Stimulated activated CD4-positive, alpha-beta T cell treated with anti-CD3 and anti-CD28 coated beads, Interleukin-4, amount 100 ng/mL, for 4 hours (primary cell): ENCODE measurements around the gene ZNF175.
A peak's percentile ranks its signal among the peaks of the same experiment; 100 is the strongest.

Source experiments
- DNase-seq, 2 experiments: peaks; one replicate each; pipeline ENCODE4 v3.0.0-alpha.2; 2020

ZNF175 gene

DNA sequence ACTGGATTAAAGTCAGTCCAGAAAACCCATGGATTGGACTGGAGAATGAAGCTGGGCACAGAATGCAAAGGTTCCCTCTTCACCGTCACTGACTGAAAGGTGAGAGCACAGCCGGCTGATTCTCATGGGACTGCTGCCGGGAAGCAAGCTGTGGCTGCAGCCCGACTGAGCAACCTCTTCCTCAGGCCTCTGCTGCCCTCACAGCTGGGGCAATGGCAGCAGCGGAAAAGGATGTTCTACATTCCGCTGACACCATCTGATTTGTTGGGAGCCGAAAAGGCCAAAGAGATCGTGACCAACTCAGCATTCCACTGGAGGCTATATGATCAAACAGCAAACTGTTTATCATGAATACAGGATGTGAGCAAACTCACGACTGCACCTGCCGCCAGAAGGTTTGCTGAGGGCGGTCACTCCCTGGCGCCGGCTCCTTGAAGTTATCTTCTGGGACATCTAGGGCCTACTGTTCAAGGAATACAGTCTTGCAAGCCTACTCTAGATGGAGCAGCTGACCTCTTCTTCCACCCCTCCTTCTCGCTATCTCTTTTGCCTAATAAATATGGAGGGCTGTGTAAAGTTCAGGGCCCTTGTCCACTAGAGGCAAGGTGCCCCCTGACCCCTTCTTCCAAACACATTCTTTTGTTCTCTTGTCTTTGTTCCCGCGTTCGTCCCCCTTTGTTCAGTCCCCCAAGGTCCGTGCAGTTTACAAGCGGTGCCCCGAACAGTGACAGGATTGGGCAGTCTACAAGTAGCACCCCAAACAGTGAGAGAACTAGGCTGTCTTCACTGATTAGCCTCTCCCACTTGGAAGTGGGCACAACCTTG, 20.0 kb upstream of the ZNF175 start:
- DNase-seq = no peak

DNA sequence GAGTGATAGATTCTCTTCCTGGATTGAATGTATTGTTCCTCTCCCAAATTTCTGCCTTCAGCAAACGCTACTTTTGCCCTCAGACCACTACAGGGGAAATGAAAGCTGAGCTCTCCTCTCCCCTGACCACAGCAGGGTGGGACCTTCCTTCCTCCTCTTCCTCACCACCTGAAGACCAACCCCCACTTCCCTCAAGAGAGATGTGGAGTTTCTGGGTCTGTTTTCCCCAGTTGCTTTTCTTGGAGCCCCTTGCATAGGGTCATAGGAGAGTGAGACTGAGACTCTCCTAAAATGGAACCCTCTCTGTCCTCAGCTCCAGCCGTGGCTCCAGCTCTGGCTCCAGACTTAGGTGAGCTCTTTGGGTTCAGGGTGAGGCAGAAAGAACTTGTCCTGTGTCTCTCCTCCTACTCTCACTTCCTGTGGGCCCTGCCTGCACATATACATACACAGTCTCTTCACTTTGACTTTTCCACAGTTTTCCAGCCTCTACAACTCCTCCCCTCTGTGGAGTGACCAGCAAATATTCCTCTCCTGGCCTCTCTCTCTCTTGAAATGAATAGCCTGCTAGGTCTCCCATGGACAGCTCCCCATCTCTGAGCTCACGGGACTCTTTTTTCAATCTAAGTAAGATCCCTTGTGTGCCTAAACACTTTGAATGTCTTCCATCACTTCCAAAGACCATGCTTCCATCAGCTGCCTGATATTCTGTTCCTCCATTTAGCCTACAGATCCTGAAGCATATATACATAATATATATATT, 19.2 kb upstream of the ZNF175 start:
- no peak for DNase-seq

DNA sequence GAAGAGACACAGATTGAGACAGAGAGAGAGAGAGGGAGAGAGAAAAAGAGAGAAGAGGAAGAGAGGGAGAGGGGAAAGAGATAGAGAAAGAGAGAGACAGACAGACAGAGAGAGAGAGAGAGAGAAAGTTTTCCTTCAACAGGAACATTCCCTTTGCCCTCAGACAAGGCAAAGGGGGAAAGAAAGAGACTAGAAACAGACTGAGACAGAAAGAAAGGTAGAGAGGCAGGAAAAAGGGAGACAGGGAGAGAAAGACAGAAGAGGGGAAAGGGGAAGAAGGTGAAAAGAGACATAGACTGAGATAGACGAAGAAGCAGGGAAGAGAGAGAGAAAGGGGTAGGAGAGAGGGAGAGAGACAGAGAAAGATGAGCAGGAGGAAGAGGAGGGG, 18.5 kb upstream of the ZNF175 start:
- DNase-seq = no peak

DNA sequence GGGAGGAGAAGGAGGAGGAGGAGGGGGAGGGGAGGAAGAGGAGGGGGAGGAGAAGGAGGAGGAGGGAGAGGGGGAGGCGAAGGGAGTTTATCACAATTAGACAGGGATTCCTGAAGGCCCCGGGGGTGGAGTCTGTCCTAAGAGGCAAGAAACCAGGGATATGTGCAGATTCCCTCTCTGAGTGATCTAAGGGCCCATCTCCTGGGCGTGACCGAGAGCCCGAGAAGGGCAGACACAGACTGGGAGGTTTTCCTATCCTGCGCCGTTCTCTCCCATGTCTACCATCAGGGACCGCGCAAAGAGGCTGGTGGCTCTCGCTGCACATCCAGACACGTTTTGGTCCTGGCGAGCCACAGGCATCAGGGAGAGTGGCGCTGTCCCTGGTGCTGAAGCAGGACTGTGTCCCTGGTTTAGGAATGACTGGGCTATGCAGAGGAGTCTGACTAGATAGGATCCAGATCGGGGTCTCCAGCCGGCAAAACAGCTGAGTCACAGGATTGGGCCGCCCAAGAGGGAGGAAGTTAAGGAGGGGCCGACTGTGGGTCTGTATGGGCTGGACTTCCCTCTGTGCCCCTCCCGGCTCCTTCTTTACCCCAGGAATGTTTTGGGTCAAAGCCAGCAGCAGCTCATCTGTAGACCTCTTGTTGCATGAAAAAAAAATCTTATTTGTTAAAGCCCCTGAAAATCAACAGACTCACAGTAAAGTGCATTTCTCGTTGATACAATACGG, 17.9 kb upstream of the ZNF175 start:
- peak in 1 of 2 experiments; percentile 46 for DNase-seq

DNA sequence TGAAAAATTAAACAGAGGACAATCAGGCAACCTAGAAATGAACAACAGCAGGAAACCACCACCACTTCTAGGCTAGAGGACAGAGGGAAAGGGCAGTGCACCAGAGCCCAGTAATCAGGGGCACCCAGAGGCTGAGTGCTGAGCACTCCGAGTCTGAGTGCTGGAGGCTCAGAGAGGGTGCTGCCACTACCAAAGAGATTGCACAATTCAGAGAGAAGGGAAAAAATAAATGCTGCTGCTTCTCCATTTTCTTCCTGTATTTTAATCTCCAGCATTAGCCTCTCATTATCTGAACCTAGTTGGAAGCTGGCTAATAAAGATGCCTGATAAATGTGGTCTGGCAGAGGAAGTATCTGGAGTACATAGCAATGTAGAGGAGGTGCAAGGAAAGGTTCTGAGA, 11.8 kb upstream of the ZNF175 start:
- DNase-seq = no peak

DNA sequence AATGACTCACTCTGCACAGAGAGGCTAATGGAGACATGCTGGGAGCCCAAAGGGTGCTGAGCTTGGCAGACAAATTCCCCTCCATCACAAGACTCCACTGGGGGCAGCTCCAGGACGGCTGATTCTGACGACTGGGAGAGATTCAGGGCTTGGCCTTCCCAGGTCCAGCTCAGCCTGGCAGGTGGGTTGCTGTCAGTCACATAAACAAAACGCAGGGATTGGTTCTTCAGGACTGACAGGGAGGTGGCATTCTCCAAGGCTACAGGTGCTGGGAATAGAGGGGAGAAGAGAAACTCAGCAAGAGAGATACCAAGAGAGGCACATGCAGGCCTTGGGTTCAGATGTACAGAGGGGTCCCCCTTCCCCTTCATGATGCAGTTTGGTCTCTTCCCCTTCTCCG, 10.7 kb upstream of the ZNF175 start:
- DNase-seq = no peak

DNA sequence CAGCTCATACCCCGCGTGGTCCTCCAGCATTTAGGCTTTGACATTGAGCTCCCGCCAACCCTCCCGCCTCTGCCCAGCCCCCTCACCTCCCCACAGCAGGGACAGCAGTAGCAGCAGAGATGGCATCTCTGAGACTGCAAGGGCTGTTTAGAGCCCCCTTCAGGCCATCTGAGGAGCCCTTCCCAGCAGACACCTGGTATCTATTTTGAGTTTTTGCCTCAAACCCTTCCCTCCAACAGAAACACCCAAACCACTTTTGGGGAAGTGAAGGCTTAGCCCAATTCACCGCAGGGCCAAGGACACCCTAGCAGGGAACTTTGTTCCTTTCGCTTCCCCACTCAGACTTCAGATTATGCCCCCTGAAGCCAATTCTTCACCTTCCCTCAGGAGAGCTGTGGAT, 6.3 kb upstream of the ZNF175 start:
- DNase-seq = no peak

DNA sequence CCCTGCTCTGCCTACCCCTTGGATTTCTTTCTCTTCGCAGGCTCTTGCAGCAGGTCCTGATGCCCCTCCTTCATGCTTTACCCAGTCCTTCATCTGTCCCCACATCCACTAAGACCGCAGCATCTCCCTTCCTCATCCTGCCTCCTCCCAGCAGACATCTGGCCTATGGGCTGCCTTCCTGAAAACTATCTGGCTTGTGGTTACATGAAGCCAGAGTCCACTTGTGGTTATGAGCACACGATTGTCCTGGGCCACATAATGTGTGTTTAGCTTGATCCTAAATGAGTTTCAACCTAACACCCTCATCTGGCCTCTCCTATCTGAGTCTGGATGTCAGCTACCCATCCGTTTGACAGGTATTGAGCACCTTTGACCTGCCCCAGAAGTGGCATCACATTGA, 5.5 kb upstream of the ZNF175 start:
- no peak for DNase-seq

DNA sequence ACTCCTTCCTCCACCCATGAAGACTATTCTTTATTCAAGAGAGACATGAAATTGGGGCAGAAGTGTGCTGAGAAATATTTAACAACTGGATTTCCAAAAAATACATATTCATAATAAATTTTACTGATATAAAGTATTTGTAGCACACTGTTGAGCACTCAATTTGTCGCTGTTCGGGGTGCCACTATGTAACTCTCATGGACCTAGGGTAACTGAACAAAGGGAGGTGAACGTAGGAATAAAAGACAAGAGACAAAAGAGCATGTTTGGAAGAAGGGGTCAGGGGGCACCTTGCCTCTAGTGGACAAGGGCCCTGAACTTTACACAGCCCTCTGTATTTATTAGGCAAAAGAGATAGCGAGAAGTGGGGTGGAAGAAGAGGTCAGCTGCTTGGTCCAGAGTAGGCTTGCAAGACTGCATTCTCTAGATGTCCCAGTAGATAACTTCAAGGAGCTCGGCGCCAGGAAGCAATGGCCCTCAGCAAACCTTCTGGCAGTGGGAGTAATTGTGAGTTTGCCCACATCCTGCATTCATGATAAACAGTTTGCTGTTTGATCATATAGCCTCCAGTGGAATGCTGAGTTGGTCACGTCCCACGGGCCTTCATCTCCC, 4.5 kb upstream of the ZNF175 start:
- no peak for DNase-seq

DNA sequence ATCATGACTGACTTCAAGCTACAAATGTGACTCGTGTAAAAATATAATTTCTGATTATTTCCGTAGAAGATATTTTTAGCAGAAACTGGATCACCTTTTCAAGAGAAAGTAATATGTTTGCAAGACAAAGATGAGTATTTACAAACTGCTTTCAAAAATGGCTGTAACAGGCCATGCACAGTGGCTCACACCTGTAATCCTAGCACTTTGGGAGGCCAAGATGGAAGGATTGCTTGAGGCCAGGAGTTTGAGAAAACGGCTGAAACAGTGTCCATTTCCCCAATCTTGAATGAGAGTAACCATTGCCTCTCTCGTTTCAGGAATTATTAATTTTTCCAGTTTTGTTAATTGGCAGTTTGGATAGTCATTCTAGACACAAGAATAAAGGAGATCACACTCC, 3.5 kb upstream of the ZNF175 start:
- DNase-seq = no peak

DNA sequence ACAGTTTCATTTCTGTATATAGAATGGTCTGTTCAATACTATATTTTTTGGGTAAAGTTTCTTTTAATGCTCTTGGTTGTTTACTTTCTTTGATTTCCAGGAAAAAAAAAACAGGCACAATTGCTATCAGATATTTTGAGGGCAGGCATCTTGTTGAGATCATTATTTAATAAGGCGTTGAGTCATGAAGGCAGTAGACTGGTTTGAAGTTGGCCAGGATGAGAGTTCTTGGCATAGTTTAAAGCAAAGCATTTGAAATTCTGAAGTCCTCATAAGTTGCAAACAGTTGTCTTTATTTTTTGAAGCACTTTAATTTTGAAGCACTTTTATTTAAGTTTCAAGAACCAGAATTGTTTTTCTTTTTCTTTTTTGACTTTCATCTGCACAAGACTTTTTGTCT, 2.6 kb upstream of the ZNF175 start:
- DNase-seq = no peak

DNA sequence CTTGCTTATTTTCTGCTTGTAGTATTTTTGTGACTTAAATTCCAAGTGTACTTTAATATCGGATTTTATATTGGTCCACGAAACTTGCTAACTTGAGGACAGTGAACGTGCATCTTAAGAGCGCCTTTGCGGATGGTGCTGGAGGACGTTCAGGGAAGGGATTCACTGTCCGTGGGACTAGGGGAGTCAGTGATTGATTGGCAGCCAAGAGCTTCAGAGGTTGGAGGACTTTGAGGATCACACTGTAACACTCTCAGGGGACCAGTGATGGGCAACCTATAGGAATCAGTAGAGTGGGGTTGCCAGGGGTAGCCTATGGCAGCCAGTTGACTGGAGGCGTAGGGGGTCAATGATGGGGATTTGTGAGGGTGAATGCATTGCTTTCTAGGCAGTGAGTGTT, 516 bp downstream of the ZNF175 start:
- no peak for DNase-seq

DNA sequence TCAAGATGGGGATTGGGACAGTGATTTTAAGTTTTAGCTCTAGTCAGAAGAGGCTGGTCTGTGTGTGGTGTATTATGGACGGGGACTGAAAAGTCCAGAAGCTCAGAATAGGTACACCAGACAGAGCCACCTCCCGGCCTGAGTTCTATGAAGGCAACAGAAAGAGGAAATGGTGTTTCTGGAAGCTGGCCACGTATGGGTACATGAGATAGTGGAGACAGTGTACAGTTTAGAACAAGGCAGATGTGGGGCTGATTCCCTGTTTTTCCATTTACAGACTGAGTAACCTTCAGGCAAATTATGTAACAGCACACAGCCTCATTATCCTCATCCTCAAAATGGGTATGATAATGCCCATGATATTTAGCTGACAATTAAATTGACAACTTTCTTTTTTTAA, 1.3 kb downstream of the ZNF175 start:
- no peak for DNase-seq

DNA sequence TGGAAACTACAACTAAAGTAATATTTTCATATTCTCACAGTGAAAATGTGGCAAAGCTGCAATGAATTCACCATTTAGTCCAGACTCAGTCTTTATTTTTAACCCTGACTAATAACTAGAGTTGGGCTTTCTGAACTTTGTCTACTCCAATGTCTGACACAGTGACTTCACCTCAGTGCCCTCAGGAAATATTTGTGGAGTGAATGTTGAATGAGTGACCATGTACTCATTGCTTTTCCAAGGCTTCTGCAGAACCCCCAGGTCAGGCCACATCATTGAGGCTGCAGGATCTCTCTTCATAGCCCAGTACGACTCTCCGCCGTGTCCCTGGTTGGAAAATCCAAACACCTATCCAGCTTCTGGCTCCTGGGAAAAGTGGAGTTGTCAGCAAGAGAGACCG, 1.8 kb downstream of the ZNF175 start:
- DNase-seq = no peak

DNA sequence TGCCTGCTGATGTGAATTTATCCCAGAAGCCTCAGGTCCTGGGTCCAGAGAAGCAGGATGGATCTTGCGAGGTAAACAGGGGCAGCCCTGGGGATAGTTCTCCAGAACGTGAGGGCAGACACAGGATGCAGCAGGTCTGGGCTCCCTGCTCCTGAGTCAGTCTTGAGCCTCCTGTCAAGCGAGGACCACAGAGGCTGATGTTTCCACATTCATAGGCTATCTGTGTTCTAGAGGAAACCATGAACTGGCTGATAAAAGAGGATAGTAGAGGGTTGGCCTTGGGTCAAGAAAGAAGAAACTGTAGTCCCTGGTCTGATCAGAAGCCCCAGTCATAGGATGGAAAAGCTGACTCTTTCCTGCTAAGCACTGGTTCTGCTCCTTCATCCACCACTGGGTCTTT, 2.2 kb downstream of the ZNF175 start:
- no peak for DNase-seq

DNA sequence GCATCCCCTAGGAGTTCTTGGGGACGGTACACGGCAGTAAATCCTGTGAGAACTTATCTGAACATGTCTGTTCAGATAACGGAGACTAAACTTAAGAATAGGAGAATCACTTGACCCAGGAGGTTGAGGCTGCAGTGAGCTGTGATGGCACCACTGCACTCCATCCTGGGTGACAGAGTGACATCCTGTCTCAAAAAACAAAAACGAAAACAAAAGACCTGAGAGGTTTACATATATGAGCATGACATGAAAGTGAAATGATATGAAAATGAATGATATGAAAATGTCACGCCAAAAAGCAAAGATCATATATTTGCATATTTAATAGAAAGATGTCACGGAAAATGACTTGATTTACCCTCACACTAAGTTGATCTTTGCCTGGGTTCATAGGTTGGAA, 5.8 kb downstream of the ZNF175 start:
- DNase-seq = no peak

DNA sequence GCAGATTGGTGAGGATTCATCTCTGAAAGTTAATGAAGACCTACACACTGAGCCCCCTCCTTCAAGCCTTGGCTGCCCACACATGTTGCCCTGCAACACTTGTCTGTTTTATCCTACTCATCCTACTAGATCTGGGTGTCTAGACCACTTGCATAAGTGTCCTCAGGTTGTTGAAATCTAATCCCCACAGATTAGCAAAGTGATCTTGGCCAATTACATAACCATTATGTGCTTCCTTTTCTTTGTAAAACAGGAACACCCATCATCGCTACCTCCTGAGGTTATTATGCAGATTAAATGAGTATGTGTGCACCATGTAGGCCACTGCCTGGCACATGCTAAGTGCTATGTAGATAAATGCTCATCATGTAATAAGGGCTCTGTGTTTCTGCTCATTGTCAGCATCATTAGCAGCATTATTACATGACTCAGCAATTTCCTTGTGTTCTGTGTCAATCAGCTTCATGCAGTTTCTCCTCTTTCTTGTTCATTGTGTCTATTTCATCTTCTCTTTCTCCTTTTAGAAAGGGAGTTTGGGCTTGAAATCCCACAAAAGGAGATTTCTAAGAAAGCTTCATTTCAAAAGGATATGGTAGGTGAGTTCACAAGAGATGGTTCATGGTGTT, 15.1 kb downstream of the ZNF175 start:
- DNase-seq = no peak

DNA sequence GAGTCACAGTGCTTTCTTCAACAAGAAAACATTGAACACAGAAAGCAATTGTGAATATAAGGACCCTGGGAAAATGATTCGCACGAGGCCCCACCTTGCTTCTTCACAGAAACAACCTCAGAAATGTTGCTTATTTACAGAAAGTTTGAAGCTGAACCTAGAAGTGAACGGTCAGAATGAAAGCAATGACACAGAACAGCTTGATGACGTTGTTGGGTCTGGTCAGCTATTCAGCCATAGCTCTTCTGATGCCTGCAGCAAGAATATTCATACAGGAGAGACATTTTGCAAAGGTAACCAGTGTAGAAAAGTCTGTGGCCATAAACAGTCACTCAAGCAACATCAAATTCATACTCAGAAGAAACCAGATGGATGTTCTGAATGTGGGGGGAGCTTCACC, 15.7 kb downstream of the ZNF175 start:
- no peak for DNase-seq

DNA sequence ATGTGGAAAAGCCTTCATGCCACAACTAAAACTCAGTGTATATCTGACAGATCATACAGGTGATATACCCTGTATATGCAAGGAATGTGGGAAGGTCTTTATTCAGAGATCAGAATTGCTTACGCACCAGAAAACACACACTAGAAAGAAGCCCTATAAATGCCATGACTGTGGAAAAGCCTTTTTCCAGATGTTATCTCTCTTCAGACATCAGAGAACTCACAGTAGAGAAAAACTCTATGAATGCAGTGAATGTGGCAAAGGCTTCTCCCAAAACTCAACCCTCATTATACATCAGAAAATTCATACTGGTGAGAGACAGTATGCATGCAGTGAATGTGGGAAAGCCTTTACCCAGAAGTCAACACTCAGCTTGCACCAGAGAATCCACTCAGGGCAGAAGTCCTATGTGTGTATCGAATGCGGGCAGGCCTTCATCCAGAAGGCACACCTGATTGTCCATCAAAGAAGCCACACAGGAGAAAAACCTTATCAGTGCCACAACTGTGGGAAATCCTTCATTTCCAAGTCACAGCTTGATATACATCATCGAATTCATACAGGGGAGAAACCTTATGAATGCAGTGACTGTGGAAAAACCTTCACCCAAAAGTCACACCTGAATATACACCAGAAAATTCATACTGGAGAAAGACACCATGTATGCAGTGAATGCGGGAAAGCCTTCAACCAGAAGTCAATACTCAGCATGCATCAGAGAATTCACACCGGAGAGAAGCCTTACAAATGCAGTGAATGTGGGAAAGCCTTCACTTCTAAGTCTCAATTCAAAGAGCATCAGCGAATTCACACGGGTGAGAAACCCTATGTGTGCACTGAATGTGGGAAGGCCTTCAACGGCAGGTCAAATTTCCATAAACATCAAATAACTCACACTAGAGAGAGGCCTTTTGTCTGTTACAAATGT, 16.4 kb downstream of the ZNF175 start:
- no peak for DNase-seq

DNA sequence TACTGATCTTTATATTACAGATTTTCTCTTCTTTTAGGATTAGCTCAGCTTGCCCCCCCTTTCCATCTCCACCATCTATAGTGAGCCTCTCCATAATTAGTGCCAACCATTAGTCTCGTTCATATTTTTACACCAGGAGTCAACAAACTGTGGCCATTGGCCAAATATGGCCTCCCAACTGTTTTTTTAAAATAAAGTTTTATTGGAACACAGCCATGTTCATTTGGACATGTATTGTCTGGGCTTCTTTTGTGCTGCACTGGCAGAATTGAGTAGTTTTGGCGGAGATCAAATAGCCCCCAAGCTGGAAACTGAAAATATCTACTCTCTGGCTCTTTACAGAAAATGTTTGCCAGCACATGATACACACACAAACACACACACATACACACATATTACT, 18.4 kb downstream of the ZNF175 start:
- no peak for DNase-seq

DNA sequence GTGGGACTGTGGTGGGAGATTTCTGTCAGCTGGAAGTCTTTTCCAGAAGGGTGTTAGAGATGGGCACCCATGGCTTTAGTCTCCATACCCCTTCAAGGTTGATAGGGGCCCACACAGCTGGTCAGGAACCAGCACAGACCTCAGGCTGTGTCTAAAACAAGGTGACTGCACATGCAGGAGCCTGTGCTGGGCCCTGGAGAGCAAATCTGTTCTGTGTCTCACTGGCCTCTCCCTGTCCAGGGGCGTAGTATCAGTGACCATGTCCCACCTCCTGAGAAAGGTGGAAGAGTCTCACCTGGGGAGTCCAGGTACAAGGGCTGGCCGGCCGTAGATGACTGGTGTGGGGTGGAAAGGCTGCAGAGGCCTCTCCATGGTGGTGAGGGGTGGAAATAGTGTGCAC, 19.4 kb downstream of the ZNF175 start:
- DNase-seq = no peak

DNA sequence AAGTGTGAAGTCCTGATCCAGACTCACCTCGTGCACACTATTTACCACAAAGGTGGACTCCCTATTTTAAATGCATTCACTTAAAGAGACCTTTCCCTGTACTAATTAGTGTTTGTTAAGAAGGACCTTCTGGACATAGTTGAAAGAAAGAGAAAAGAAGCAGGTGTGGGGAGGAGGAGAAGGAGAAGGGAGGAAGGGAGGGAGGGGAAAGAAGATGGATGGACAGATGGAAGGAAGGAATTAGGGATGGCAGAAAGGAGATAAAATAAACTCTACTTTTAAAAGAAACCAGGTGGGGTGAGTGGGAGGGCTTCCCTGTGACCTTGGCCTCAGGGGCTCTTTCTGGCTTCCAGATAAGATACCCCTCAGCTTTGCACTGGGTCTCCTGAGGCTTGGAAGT, 21.4 kb downstream of the ZNF175 start:
- no peak for DNase-seq
